HG02571 (cell line): ENCODE data around the gene ITGA6.

Experiments used
- ATAC-seq: cut with Tn5 transposase; IDR thresholded peaks from one replicate; pipeline ENCODE4 v1.9.1; 2021; ENCODE audit warnings: mild to moderate bottlenecking, moderate library complexity; ENCODE audit not compliant: unreplicated experiment

ITGA6 gene

GRCh38 chr2:172464400-172465129 is 37.2 kb downstream of the ITGA6 start:
- ATAC-seq, result no peak

GRCh38 chr2:172465417-172466334 is 38.3 kb downstream of the ITGA6 start:
- ATAC-seq, result no peak

GRCh38 chr2:172467382-172467781 is 40.0 kb downstream of the ITGA6 start:
- no peak for ATAC-seq

GRCh38 chr2:172470958-172471922 is 43.9 kb downstream of the ITGA6 start:
- no peak for ATAC-seq

GRCh38 chr2:172472446-172473033 is 45.2 kb downstream of the ITGA6 start:
- ATAC-seq, result no peak

GRCh38 chr2:172473167-172473566 is 45.8 kb downstream of the ITGA6 start:
- ATAC-seq, result no peak

- ATAC-seq, result no peak
Measured at GRCh38 chr2:172478353-172478752, 51.0 kb downstream of the ITGA6 start.

- ATAC-seq, result no peak
Measured at GRCh38 chr2:172480301-172481218, 53.2 kb downstream of the ITGA6 start.

- no peak for ATAC-seq
Measured at GRCh38 chr2:172481507-172482262, 54.3 kb downstream of the ITGA6 start.

GRCh38 chr2:172484253-172484652 is 56.9 kb downstream of the ITGA6 start:
- no peak for ATAC-seq

GRCh38 chr2:172484706-172485105 is 57.3 kb downstream of the ITGA6 start:
- no peak for ATAC-seq

GRCh38 chr2:172488556-172488955 is 61.2 kb downstream of the ITGA6 start:
- no peak for ATAC-seq

- no peak for ATAC-seq
Measured at GRCh38 chr2:172489681-172490080, 62.3 kb downstream of the ITGA6 start.

- no peak for ATAC-seq
Measured at GRCh38 chr2:172496160-172496608, 68.8 kb downstream of the ITGA6 start.

GRCh38 chr2:172507199-172507598 is 79.8 kb downstream of the ITGA6 start:
- no peak for ATAC-seq

GRCh38 chr2:172510088-172510487 is 82.7 kb downstream of the ITGA6 start:
- ATAC-seq, result no peak

- no peak for ATAC-seq
Measured at GRCh38 chr2:172510548-172510947, 83.2 kb downstream of the ITGA6 start.

GRCh38 chr2:172512810-172513523 is 85.6 kb downstream of the ITGA6 start:
- ATAC-seq, result no peak
